ENCODE results near the gene CLTRN. TPM values are rescaled to one million over a fixed set of nuclear protein-coding genes. Genes with fewer than 3 reads are reported as not detected.

Gene CLTRN
- total RNA-seq, 1 donor from 2014 or later, result 1.1 TPM

DNA sequence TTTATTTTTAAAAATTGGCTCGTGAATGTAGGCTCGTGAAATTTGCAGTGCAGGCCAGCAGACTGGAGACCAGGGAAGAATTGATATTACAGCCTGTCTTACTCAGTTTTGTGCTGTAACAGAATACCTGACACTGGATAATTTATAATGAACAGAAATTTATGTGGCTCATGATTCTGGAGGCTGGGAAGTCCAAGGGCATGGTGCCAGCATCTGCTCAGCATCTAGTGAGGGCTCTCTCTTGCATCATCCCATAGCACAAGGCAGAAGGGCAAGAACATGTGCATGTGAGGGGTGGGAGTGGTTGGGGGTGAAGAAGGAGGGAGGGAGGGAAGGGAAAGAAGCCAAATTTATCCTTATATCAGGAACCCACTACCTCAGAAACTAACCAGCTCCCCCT is 13.7 kb upstream of the CLTRN start:
- Mint-ChIP-seq H3K9me3 (no peaks in the 10 kb centered on the region), H3K27me3 (ENCODE audit: low read depth) (no peaks in the 10 kb centered on the region), H3K27ac (ENCODE audit: unreplicated experiment) (no peak overlapping the region), H3K36me3 (ENCODE audit: low read depth) (peaks cover 2% of the 10 kb centered on the region), H3K4me3 (peak overlapping the region; percentile 35), H3K4me1 (peaks cover 10% of the 10 kb centered on the region)
- TF ChIP-seq, protein P1, sequence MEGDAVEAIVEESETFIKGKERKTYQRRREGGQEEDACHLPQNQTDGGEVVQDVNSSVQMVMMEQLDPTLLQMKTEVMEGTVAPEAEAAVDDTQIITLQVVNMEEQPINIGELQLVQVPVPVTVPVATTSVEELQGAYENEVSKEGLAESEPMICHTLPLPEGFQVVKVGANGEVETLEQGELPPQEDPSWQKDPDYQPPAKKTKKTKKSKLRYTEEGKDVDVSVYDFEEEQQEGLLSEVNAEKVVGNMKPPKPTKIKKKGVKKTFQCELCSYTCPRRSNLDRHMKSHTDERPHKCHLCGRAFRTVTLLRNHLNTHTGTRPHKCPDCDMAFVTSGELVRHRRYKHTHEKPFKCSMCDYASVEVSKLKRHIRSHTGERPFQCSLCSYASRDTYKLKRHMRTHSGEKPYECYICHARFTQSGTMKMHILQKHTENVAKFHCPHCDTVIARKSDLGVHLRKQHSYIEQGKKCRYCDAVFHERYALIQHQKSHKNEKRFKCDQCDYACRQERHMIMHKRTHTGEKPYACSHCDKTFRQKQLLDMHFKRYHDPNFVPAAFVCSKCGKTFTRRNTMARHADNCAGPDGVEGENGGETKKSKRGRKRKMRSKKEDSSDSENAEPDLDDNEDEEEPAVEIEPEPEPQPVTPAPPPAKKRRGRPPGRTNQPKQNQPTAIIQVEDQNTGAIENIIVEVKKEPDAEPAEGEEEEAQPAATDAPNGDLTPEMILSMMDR (conservative IDR thresholded peaks at IDR 0.05), result no peak
- no peak for DNase-seq (ENCODE audit: low read depth, low spot score)

DNA sequence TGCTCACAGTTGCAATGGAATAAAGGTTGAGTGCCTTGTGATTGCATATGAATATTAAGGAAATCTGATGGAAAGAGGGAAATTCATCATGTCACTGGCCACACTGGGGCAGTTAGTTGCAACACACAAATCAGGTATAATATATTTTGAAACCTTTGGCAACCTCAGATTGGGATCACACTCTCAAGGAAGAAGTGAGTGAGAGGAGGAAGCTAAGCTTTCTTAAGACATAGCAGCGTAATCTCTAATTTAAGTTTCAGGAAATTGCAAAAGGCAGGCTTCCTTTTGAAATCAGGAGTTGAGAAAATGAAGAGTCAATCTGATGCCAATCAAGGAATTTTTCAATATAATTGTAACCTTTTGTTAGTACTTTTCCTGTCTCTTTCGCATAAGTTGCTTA is 12.3 kb upstream of the CLTRN start:
- Mint-ChIP-seq H3K36me3 (ENCODE audit: low read depth) (peaks cover 2% of the 10 kb centered on the region), H3K9me3 (no peaks in the 10 kb centered on the region), H3K27me3 (ENCODE audit: low read depth) (no peaks in the 10 kb centered on the region), H3K27ac (ENCODE audit: unreplicated experiment) (no peak overlapping the region), H3K4me3 (no peak overlapping the region), H3K4me1 (peaks cover 10% of the 10 kb centered on the region)
- TF ChIP-seq, protein P1 (conservative IDR thresholded peaks at IDR 0.05), result no peak
- DNase-seq (ENCODE audit: low read depth, low spot score), result no peak

DNA sequence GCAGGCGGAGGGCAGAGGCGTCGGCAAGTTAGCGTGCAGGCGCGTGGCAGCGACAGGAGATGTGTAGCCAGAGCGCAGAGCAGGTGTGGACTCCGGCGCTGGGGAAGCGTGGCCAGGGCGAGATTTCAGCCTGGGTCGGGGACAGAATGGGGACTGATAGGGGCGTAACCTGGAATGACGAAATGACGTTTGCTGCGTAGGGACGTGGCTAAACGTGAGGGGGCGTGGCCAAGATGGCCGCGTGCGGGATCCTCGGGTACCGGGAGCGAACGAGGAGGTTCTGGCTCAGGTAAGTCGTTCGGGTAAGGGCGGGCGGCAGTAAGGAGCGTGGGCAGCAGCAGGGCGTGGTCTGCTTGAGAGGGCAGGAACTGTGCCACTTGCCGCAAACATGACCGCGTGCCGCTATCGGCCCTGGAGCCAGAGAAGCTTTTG is 10.9 kb upstream of the CLTRN start:
- Mint-ChIP-seq H3K9me3 (no peaks in the 10 kb centered on the region), H3K4me1 (peaks cover 10% of the 10 kb centered on the region), H3K27ac (ENCODE audit: unreplicated experiment) (no peak overlapping the region), H3K36me3 (ENCODE audit: low read depth) (peaks cover 2% of the 10 kb centered on the region), H3K4me3 (no peak overlapping the region), H3K27me3 (ENCODE audit: low read depth) (no peaks in the 10 kb centered on the region)
- peak; percentile 61 for DNase-seq (ENCODE audit: low read depth, low spot score)
- TF ChIP-seq, protein P1 (conservative IDR thresholded peaks at IDR 0.05), result no peak

DNA sequence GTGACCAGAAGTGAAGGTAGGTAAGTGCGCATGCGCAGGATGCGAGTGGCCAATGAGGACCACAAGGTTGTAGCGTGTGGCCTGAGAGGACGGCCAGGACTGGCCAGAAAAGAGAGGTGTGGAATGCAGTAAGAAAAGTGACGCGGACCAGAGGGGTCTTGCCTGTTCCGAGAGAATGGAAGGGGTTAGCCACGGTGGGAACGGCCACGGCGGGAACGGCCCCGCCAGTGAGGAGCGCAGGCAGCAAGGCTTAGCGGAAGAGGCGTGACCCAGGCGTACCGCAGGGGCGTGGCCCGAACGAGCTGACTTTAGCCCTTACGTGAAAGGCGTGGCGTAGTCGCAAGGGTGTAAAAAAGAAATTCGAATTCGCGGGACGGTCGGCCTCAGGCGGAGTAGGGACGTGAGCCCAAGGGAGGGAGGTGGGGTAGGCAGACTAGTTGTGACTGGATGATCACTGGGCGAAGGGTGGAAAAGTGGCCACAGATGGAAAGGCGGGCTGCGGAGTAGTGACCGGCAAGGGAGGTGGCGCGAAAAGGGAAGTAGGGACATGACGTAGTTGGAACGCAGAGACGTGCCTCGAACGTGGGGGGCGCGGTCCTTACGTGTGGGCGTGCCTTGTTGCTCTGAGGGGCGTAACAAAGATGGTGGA is 10.4 kb upstream of the CLTRN start:
- TF ChIP-seq, protein P1 (conservative IDR thresholded peaks at IDR 0.05), result no peak
- H3K4me1 Mint-ChIP-seq, result peaks cover 10% of the 10 kb centered on the region
- H3K27ac Mint-ChIP-seq (ENCODE audit: unreplicated experiment), result no peak overlapping the region
- H3K9me3 Mint-ChIP-seq, result no peaks in the 10 kb centered on the region
- H3K27me3 Mint-ChIP-seq (ENCODE audit: low read depth), result no peaks in the 10 kb centered on the region
- DNase-seq (ENCODE audit: low read depth, low spot score), result peak; percentile 64
- peaks cover 2% of the 10 kb centered on the region for H3K36me3 Mint-ChIP-seq (ENCODE audit: low read depth)
- H3K4me3 Mint-ChIP-seq, result no peak overlapping the region

DNA sequence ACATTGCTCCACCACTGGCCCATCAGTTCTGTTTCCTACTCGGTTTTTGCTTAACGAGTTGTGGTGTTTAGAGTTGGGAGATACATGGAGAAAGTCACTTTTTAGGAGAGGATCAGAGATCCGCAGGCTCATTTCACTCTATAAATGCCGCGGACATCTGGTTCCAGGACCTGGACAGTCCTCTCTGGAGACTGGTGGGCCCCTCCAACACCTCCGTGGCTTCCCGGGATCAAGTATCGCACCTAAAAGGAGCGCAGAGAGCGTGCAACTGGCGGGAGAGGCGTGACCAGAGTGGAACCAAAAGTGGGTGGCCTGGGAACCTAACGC is 9.9 kb upstream of the CLTRN start:
- H3K27ac Mint-ChIP-seq (ENCODE audit: unreplicated experiment), result no peak overlapping the region
- no peaks in the 10 kb centered on the region for H3K27me3 Mint-ChIP-seq (ENCODE audit: low read depth)
- H3K4me3 Mint-ChIP-seq, result no peak overlapping the region
- H3K9me3 Mint-ChIP-seq, result no peaks in the 10 kb centered on the region
- DNase-seq (ENCODE audit: low read depth, low spot score), result no peak
- TF ChIP-seq, protein P1 (conservative IDR thresholded peaks at IDR 0.05), result no peak
- peaks cover 10% of the 10 kb centered on the region for H3K4me1 Mint-ChIP-seq
- H3K36me3 Mint-ChIP-seq (ENCODE audit: low read depth), result peaks cover 2% of the 10 kb centered on the region
